Progenitor cell of endocrine pancreas (in vitro differentiated cells): ENCODE data around the gene PDLIM3. TPM values are rescaled to one million over a fixed set of nuclear protein-coding genes. Genes with fewer than 3 reads are reported as not detected.

Source experiments
- DNase-seq: peaks from one replicate; pipeline ENCODE4 v3.0.0; 2021; ENCODE audit warnings: low spot score; ENCODE audit not compliant: unreplicated experiment
- H3K27ac Mint-ChIP-seq: 2 replicates; pipeline ENCODE4 v1.8.0; 2021; ENCODE audit warnings: mild to moderate bottlenecking, moderate library complexity, mixed read lengths
- H3K27me3 Mint-ChIP-seq: 2 replicates; pipeline ENCODE4 v1.8.0; 2021; ENCODE audit warnings: mixed read lengths
- H3K36me3 Mint-ChIP-seq: 2 replicates; pipeline ENCODE4 v1.8.0; 2022; ENCODE audit warnings: mixed read lengths; ENCODE audit not compliant: insufficient read depth
- H3K4me1 Mint-ChIP-seq: 2 replicates; pipeline ENCODE4 v1.8.0; 2021; ENCODE audit warnings: low read depth, mixed read lengths
- H3K4me3 Mint-ChIP-seq: 2 replicates; pipeline ENCODE4 v1.8.0; 2021; ENCODE audit warnings: low read depth, mild to moderate bottlenecking, moderate library complexity, mixed read lengths
- H3K9me3 Mint-ChIP-seq: 2 replicates; pipeline ENCODE4 v1.8.0; 2021; ENCODE audit warnings: low read depth, mixed read lengths
- CTCF ChIP-seq: fragments of 200-600 bp; sonication (generic); IDR thresholded peaks from one replicate; pipeline ENCODE4 v1.5.0; 2021; ENCODE audit warnings: antibody characterized with exemption, mild to moderate bottlenecking; ENCODE audit not compliant: unreplicated experiment
- total RNA-seq: library from RNA; stranded (reverse); gene quantifications from 2 replicates; pipeline ENCODE4 v1.2.1, GENCODE V29; 2021

Gene PDLIM3
- total RNA-seq, 1 donor from 2014 or later = 3.2 TPM

- H3K4me1 Mint-ChIP-seq = peaks cover 12% of the 10 kb centered on the region
- no peaks in the 10 kb centered on the region for H3K36me3 Mint-ChIP-seq
- H3K4me3 Mint-ChIP-seq = no peak overlapping the region
- H3K27ac Mint-ChIP-seq = no peak overlapping the region
- no peak for TF ChIP-seq CTCF
- peaks cover 62% of the 10 kb centered on the region for H3K27me3 Mint-ChIP-seq
- peaks cover 3% of the 10 kb centered on the region for H3K9me3 Mint-ChIP-seq
- DNase-seq = no peak
Measured at GRCh38 chr4:185469580-185470154, 65.6 kb downstream of the PDLIM3 start.

GRCh38 chr4:185468999-185469398 is 66.3 kb downstream of the PDLIM3 start:
- no peak for TF ChIP-seq CTCF
- no peak overlapping the region for H3K27ac Mint-ChIP-seq
- peaks cover 12% of the 10 kb centered on the region for H3K4me1 Mint-ChIP-seq
- no peak for DNase-seq
- H3K27me3 Mint-ChIP-seq = peaks cover 62% of the 10 kb centered on the region
- H3K36me3 Mint-ChIP-seq = no peaks in the 10 kb centered on the region
- H3K4me3 Mint-ChIP-seq = no peak overlapping the region
- H3K9me3 Mint-ChIP-seq = peaks cover 3% of the 10 kb centered on the region

- H3K4me1 Mint-ChIP-seq = peaks cover 13% of the 10 kb centered on the region
- no peak for DNase-seq
- peaks cover 3% of the 10 kb centered on the region for H3K9me3 Mint-ChIP-seq
- no peak overlapping the region for H3K27ac Mint-ChIP-seq
- no peaks in the 10 kb centered on the region for H3K36me3 Mint-ChIP-seq
- peaks cover 56% of the 10 kb centered on the region for H3K27me3 Mint-ChIP-seq
- H3K4me3 Mint-ChIP-seq = no peak overlapping the region
- no peak for TF ChIP-seq CTCF
Measured at GRCh38 chr4:185467991-185468390, 67.3 kb downstream of the PDLIM3 start.

- Mint-ChIP-seq H3K4me3 (no peak overlapping the region), H3K9me3 (peaks cover 3% of the 10 kb centered on the region), H3K4me1 (peaks cover 13% of the 10 kb centered on the region), H3K27me3 (peaks cover 53% of the 10 kb centered on the region), H3K36me3 (no peaks in the 10 kb centered on the region), H3K27ac (no peak overlapping the region)
- no peak for DNase-seq
- TF ChIP-seq CTCF = no peak
Measured at GRCh38 chr4:185467101-185467500, 68.2 kb downstream of the PDLIM3 start.

- TF ChIP-seq CTCF = no peak
- Mint-ChIP-seq H3K27me3 (peaks cover 52% of the 10 kb centered on the region), H3K9me3 (peaks cover 3% of the 10 kb centered on the region), H3K4me1 (peaks cover 13% of the 10 kb centered on the region), H3K36me3 (no peaks in the 10 kb centered on the region), H3K4me3 (no peak overlapping the region), H3K27ac (no peak overlapping the region)
- no peak for DNase-seq
Measured at GRCh38 chr4:185465707-185466106, 69.6 kb downstream of the PDLIM3 start.
